Ammon's horn (tissue), 1 donor: ENCODE measurements around the gene MAP7D2.
A peak's percentile ranks its signal among the peaks of the same experiment; 100 is the strongest.

Experiments used
- DNase-seq: peaks from one replicate; pipeline ENCODE4 v3.0.0-alpha.2; 2016; ENCODE audit warnings: low spot score

The MAP7D2 gene

DNA sequence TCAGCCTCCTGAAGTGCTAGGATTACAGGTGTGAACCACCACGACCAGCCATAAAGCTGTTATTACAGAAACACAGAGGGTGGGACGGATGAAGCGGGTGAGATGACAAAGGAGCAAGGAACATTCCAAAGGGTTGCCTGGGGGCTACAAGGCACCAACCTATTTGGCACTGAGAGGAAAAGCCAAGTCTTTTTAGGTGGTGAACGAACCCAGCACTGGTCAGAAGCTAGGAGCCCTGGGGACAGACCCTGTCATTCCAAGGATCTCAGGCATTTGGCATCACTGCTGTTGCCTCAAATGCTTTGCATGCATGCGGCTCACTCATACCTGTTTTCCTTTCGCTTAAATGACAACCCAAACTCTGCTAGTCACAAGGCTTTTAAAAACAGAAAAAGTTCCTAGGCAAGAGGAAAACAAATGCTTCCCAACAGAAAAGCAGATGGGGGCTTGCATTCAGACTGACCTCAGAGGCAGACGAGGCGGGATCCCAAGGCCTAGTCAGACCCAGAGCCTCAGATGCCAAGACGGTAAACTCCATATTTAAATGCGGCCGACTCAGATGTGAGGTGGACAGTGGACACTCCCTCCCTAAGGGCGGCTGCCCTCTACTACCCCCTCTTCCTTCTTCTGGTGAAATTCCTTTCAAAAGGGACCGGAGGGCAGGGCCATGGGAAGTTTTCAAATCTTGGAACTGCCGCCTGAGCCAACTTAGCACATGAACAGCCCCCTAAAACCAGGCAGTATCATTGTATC, 4.5 kb downstream of the MAP7D2 start:
- DNase-seq, result no peak

DNA sequence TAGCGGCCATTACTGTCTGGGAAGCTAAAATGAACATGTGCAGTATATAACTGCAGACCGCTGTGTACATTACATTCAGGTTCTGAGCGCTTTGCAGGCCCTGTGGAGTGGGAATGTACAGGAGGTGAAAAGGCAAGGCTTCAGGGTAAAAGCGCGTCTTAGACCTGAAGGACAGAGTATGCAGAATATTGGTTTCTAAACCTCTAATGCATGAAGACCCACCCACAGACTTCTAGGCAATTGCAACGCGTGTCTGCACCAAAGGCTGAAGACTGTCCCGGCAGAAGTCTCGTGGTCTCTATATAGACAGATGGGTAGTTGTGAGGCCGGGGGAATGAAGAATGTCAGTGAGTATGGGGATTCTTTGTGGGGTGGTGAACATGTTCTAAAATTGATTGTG, 5.4 kb downstream of the MAP7D2 start:
- no peak for DNase-seq

DNA sequence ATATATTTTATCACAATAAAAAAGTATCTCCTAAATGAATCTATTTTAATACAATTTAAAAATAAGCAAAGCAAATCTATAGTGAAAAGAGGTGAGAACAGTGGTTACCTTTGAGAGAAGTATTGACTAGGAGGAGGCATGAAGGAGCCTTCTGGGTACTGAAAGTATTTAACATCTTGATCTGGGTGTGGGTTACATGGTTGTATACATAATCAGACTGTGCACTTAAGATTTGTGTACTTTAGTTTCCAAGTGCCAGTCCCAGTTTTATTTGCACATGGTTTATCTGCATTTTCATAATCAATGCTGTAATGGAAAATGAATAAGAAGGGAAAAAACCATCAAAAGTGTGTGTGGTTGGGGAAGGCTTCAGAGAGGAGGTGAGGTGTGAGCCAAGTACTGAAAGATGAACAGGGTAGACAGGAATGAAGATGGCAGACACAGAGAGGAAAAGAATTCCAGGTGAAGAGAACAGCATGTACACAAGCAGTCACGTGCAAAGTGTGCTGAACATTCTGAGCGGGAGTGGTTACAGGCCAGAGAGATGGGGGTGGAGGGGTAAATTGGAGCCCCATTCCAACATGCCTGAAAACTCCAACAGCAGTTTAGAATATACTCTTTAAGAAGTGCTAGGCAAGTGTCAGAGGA, 14.6 kb downstream of the MAP7D2 start:
- DNase-seq, result no peak

DNA sequence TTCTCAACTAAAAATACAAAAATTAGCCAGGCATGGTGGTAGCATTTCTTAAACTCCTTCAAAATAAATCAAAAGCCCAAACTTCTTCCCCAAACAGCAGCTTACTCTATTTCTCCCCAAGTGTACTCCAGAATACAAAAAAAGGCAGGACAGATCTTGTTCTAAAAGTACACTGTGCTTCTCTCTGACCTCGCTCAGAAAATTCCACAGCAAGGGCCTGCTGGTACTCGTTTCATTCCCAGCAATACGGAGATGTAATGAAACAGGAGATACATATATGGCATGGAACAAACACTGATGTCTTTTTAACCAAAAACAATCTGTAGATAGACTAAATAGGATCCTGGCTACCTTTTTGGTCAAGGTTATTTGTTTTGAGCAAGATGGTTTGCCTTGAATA, 25.2 kb downstream of the MAP7D2 start:
- DNase-seq, result no peak

DNA sequence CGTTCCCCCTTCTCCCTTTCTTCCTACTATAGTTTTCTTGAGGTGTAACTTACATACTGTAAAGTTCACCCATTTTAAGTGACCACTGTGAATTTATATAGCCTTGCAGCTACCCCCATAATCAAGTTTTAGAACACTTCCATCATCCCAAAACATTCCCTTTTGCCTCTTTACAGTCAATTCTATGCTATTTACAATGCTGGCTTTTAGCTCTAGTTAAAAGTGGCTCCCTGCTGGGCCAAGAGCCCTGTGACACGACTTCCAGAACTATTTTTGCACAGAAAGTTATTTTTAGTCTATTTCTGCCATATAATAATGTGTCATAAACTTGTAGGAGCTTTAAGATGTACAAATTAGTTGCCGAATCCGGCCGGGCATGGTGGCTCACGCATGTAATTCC, 26.9 kb downstream of the MAP7D2 start:
- no peak for DNase-seq

DNA sequence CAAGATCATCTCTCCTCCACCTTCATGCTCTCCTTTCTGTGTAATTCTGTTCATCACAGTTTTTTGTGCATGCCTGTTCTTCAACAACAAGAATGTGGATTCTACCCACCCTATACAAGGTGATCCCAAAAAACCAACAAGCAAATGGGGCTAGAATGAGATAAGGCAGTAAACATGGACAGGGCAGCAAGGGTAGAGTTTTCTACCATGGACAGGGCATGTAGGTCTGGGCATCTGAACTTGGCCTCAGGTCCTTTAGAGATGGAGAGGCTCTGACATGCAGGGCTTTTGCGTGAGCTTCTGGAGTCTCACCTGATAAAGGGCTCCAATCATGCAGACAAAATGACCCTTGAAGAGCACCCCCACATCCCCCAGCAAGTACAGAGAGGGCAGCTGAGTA, 36.4 kb downstream of the MAP7D2 start:
- DNase-seq, result no peak

DNA sequence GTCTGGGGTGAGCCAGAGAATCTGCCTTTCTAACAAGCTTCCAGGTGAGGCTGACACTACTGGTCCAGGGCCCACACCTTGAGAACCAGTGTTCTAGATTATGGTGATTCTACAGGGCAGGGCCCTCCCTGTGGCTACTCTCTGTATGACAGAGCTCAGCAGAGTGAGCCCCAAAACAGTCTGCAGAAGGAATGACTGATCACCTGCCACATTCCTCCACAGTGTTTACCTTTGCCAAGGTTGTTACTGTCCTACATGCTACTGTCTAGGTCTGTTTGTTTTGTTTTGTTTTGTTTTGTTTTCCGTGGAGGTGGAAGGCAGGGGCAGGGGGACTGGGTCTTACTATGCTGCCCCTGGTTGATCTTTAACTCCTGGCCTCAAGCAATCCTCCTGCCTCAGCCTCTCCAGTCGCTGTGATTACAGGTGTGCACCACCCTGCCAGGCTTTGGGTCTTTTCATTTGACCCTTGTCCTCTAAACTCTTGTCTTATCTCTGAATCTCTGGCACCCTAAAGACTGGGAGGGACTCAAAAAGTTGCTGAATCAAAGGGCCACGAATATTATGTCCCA, 45.1 kb downstream of the MAP7D2 start:
- DNase-seq, result no peak

DNA sequence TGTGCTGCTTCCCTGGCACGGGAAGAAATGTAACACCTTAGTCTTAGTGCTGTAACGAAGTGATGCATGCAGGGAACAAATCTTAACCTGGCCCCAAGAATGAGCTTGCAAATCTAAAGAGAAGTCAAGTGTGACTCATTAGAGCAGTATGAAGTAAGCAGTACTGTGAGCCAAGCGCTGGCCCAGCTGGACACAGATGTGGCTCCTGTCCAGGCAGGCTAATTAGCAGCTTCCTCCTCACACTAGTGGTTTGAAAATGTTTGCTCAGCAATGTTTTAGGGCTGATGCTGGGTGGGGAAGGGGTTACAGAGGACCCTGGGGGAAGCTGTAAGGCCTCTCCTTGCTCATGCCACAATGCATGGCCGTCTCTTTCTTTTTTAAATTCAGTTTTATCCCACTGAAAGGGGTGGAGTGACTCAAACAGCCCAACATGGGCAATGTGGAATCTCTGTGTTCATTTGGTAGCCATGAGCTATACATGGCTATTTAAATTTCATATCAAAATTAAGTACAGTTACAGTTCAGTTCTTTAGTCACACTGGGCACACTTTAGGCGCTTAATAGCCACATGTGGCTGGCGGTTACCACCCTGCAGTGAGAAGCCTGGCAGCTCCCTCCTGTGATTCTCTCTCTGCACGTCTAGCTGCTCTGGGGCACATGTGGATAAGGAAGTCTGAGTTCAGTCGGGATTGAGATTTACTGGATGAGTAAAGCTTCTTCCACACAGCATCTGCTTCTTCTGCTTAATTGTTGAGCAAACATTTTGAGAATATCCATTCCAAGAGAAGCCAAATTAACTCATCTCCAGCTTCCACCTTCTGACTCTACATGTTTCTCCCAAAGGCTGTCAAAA, 48.8 kb downstream of the MAP7D2 start:
- DNase-seq, result peak; percentile 50

DNA sequence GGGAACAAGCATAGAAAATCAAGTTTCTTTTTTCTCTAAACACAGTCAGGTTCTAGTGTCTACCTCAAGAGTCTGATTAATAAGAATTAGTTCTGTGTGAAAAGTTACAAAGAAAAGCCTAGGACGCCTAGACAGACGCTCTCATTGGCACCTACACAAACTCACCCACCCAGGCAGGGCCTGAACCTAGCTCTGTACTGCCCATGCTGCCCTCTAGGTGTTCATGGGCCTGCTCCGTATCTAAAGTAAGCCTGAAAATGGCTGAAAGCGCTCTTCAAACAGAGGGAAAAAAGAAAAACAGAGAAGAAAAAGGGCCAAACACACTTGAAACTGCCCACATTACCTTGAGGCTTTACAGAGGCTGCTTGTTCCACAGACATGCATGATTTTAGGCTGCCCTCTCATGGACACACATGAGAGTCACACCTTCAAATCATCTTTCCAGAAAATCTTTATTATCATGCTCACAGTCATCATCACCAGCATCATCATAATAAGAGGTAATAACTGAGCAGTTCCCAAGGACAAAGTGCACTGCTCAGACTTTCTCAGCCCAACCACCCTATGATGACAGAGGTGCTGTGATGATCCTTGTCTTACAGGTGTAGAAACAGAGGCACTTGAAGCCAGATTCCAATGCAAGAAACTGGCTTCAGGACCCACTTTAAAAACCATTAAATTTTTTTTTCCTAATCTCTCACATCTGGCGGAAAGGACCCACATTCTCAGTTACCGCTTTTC, 49.6 kb downstream of the MAP7D2 start:
- peak; percentile 30 for DNase-seq

DNA sequence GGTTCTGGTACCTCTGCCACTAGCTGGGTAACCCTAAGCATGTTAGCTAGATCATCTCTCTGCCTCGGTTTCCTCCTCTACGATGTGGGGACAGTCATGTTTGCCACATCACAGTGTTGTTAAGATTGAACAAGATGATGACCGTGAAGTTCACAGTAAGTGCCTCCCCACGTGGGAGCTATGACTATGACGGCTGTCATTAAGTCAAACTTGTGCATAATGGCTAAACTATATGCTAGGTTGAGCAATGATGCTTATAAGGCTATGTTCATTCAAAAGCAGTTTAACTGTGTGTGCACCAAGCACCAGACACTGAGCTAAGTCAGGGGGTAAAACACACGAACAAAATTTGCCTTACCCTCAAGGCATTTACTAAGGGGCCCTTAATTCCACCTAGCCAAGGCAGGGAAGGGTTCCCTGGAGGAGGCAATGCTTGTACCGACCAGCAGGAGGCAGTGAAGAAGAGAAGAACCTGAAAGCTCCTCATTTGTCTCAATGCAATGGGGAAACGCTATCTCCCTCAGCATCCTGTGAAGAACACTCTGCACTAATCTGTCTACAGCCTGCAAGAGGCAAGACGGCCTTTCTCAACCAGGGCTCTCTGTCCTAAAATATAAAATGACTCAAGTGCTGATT, 52.9 kb downstream of the MAP7D2 start:
- DNase-seq, result no peak

DNA sequence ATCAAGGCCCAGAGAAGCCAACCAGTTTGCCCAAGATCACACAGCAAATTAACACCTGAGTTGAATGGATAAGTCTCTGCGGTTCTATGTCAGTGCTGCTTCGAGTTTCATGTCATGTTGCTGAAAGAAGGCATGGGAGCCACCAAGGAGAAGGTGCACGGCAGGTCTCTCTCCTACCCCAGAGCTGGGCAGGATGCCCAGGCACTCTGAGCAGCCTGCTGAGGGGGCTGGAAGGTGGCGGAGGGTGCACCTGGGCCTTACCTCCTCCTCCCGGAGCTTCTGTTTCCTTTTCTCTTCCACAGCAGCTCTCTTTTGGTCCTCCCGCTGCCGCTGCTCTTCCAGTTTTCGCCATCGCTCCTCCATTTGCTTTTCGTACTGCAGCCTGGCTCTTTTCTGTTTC, 53.6 kb downstream of the MAP7D2 start:
- no peak for DNase-seq

DNA sequence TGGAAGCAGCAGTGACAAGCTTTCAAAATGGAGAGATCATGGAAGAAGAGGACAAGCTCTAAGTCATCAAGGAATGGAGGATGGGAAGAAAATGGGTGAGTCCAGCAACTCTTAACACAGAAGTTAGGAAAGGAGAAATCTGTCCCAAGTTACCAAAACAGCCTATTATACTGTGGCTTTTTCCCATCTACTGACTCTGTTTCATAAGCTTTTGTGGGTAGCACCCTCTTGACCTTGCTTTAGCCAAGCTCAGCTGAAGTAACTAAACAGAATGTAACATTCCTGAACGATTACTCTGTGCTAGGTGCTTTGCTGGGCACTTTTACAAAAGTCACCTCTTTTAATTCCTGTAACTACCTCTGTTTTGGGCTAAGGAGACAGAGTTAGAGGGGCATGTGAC, 54.9 kb downstream of the MAP7D2 start:
- DNase-seq, result no peak

DNA sequence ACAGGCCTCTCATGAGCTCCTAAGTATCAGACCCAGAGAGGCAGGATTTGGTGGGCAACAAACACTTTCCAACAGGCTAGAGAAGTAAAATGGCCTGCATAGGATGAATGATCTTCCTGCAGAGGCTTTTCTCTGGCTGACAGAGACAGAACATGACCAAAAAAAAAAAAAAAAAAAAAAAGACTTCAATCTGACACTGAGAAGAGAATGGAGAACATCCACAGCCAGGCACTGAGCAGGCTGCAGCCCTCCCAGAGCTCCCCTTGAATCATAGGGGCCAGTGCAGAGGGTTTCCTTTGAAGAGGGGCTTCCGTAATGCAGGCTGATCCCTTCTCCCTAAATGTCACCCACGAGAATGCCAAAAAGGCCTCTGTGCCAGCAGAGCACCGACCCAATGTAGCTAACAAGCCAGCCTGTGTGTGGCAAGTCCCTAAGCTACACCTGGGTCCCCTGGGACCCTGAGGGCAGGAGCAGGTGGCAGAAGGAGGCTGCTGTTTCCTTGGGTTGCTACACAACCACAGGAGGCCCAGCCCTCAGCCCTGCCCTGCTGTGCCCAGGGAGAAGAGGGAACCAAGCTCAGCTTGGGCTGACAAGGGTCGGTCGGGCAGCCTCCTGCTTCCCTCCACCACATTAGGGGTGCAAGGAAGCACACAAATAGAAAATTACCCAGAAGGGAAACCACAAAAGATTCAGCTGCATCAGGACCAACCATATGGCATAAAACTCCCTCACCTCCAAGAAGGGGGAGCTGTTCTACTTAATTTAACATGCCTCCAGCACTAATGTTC, 55.6 kb downstream of the MAP7D2 start:
- DNase-seq, result no peak

DNA sequence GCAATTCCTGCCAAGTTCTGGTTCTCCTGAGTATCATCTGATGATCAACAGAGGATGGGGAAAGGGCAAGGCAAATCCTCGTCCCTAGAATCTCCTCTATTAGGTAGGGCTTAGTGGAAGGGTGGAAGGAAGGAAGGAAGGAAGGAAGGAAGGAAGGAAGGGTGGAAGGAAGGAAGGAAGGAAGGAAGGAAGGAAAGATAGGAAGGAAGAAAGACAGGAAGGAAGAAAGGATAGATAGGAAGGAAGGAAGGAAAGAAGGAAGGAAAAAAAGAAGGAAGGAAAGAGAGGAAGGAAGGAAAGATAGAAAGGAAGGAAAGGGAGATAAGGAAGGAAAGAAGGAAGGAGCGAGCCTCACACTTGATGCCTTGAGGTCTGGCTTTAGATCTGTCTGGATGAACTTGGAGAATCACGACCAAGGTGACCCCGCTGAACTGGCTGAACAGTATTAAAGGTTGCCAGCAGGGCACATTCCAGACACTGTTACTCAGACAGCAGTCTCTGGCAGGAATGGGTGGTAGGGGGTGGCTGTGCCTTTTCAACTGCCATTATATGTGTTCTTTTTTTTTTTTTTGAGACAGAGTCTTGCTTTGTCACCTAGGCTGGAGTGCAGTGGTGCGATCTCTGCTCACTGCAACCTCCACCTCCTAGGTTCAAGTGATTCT, 57.1 kb downstream of the MAP7D2 start:
- DNase-seq, result no peak

DNA sequence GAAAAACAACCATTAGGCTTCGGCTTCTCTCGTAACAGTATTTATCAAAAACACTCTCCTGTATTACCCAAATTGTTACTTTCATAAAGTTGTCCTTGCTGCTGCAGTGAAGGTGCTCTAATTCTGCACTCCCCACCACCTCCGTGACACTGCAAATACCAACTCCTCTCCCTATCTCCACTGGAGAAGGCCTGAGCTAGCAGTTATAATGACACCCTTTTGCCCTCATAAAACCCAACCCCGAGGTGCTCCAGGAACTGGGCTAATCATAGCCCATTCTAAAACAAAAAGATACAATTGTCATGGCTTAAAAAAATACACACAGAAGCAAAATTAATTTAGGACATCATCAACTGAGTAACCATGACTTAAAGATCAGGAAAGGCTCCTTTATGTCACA, 59.2 kb downstream of the MAP7D2 start:
- no peak for DNase-seq

DNA sequence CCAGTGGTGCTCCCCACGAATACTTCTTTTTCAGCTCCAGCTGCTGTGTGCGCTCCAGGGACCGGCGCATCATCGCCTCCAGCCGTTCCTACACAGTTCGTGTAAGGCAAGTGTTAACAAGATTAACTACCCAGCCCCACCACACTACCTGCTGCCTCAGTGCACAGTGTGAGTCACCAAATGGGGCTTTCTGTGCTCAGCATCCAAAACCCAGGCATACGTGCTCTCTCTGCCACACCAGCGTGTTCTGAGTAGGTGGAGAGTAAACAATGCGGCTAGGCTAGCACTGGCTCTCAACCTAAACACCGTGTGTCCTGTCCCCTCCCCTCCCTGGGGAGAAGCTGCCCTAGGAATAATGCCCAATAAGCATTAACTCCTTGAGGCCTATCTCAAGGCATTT, 60.0 kb downstream of the MAP7D2 start:
- DNase-seq, result peak; percentile 31

DNA sequence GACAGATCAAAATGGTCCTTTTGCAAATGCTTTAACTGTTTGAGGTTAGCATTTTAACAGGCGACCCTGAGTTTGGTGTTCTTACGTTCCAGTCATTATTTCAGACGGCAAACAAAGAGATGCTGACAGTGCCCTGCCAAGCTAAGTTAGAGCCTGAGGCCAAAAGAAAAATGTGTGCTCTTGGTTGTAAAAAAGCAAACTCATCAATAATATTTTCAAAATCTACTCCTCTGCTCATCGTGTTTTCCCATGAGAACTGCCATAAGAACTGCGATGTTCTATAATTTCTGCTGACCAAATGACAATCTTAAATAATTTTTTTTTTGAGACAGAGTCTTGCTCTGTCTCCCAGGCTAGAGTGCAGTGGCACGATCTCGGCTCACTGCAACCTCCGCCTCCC, 63.2 kb downstream of the MAP7D2 start:
- no peak for DNase-seq

DNA sequence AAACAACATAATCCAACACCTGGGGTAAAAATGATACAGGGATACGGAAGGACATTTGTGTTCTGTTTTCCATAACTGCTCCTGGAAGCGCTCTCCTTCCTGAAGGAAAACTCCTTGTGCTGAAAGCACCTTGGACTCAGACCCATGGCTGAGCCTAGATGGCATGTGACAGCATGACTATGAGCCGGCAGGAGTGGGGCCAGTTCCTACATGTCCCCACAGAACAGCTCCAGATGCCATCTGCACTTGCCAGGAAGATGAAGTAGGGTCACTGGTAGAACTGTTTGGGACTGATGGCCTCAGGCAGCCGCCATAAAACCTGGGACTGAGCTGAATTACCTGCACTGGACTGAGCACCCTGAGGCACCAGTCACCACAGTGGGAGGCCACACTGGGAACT, 69.8 kb downstream of the MAP7D2 start:
- no peak for DNase-seq

DNA sequence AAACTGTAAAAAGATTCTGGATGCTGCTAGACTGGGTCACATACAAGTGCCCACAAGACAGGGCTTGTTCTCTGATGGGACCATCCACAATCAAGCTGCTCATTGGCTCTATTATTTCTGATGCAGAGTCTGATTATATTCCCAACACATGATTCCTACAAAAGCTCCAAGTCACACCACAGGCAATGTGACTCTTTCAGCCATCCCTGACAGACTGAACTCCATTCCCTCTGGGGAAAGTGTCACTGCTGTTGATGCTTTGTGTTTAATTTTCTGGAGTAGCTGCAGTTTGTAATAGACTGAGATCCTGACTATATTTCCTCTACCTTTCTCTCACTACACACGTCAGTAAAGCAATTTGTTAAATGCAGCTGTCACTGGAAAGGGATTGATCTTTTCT, 70.5 kb downstream of the MAP7D2 start:
- DNase-seq, result peak; percentile 17

DNA sequence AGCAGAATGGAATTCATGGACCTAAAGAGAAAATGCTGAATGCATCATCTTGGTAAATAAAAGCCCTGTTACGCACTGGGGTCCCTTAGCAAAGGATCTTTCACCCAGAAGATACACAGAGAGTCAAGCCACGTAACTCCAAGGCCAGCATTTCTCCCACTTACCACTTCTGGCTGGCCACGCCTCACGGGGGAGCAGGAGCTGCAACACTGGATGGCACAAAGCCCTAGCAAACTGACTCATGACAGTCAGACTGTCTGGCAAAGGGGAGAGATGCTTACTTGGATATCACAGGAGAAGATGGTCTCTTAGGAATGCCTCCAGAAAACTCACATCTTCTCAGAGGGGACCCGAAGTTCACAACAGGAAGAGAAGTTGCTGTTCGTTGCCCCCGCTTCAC, 74.5 kb downstream of the MAP7D2 start:
- DNase-seq, result peak; percentile 27
